H9 (cell line): ENCODE measurements around the gene DTWD2. TPM values are rescaled to one million over a fixed set of nuclear protein-coding genes. Genes with fewer than 3 reads are reported as not detected.
"Not testable (repeated sequence)": the region's sequence is repeated elsewhere in the genome, so short reads cannot be mapped to it uniquely, and the experiment has no call there.

Experiments used
- DNase-seq: peaks from one replicate; pipeline ENCODE4 v3.0.0-alpha.2; 2017
- H2AFZ ChIP-seq: one replicate; pipeline ENCODE4 v1.6.1; 2013; ENCODE audit warnings: mild to moderate bottlenecking, low read length, control low read depth, moderate library complexity
- H2AK5ac ChIP-seq: 2 replicates; pipeline ENCODE4 v1.6.1; 2013; ENCODE audit warnings: low read length, control low read depth, mixed read lengths; ENCODE audit not compliant: insufficient read length
- H2BK120ac ChIP-seq: one replicate; pipeline ENCODE4 v1.6.1; 2013; ENCODE audit warnings: low read depth, mild to moderate bottlenecking, low read length, control low read depth, inconsistent platforms; ENCODE audit not compliant: poor library complexity, severe bottlenecking
- H2BK12ac ChIP-seq: 2 replicates; pipeline ENCODE4 v1.6.1; 2013; ENCODE audit warnings: low read length, control low read depth, mixed read lengths, low read depth; ENCODE audit not compliant: insufficient read length
- H2BK15ac ChIP-seq: 2 replicates; pipeline ENCODE4 v1.6.1; 2013; ENCODE audit warnings: low read depth, low read length, control low read depth
- H2BK20ac ChIP-seq: one replicate; pipeline ENCODE4 v1.6.1; 2013; ENCODE audit warnings: low read depth, mild to moderate bottlenecking, low read length, control low read depth, inconsistent platforms; ENCODE audit not compliant: poor library complexity, severe bottlenecking
- H2BK5ac ChIP-seq: 2 replicates; pipeline ENCODE4 v1.6.1; 2013; ENCODE audit warnings: low read length, control low read depth, mixed read lengths; ENCODE audit not compliant: insufficient read length
- H3K14ac ChIP-seq: 2 replicates; pipeline ENCODE4 v1.6.1; 2013; ENCODE audit warnings: low read length, control low read depth; ENCODE audit not compliant: insufficient read depth
- H3K18ac ChIP-seq: 2 replicates; pipeline ENCODE4 v1.6.1; 2013; ENCODE audit warnings: low read depth, mild to moderate bottlenecking, mixed read lengths, low read length, control low read depth; ENCODE audit not compliant: insufficient read length
- H3K23ac ChIP-seq: 2 replicates; pipeline ENCODE4 v1.6.1; 2013; ENCODE audit warnings: low read length, control low read depth, mixed read lengths, low read depth; ENCODE audit not compliant: insufficient read length
- H3K23me2 ChIP-seq: 2 replicates; pipeline ENCODE4 v1.6.1; 2013; ENCODE audit warnings: low read depth, mild to moderate bottlenecking, mixed read lengths, low read length, control low read depth; ENCODE audit not compliant: insufficient read length, poor library complexity, severe bottlenecking
- H3K27ac ChIP-seq: 2 replicates; pipeline ENCODE4 v1.5.1; 2013; ENCODE audit warnings: low read length, control low read depth, mixed read lengths, low read depth; ENCODE audit not compliant: insufficient read length
- H3K27me3 ChIP-seq: 2 replicates; pipeline ENCODE4 v1.6.1; 2013; ENCODE audit warnings: low read length, control low read depth, inconsistent platforms; ENCODE audit not compliant: insufficient read depth
- H3K4ac ChIP-seq: 2 replicates; pipeline ENCODE4 v1.6.1; 2013; ENCODE audit warnings: low read depth, mild to moderate bottlenecking, control low read depth, inconsistent platforms, low read length, moderate library complexity
- H3K4me1 ChIP-seq: 2 replicates; pipeline ENCODE4 v1.6.1; 2013; ENCODE audit warnings: low read length, control low read depth, inconsistent platforms; ENCODE audit not compliant: insufficient read depth
- H3K4me2 ChIP-seq: 2 replicates; pipeline ENCODE4 v1.6.1; 2013; ENCODE audit warnings: low read length, control low read depth, mixed read lengths; ENCODE audit not compliant: insufficient read length, insufficient read depth
- H3K56ac ChIP-seq: 2 replicates; pipeline ENCODE4 v1.6.1; 2013; ENCODE audit warnings: low read depth, mild to moderate bottlenecking, mixed read lengths, low read length, control low read depth; ENCODE audit not compliant: insufficient read length
- H3K79me1 ChIP-seq: 2 replicates; pipeline ENCODE4 v1.6.1; 2013; ENCODE audit warnings: low read depth, mild to moderate bottlenecking, moderate library complexity, low read length, control low read depth, inconsistent platforms; ENCODE audit not compliant: insufficient read depth, poor library complexity, severe bottlenecking
- H3K79me2 ChIP-seq: 2 replicates; pipeline ENCODE4 v1.6.1; 2013; ENCODE audit warnings: low read length, control low read depth, inconsistent platforms; ENCODE audit not compliant: insufficient read depth
- H3K9ac ChIP-seq: 2 replicates; pipeline ENCODE4 v1.6.1; 2013; ENCODE audit warnings: low read length, control low read depth, mixed read lengths; ENCODE audit not compliant: insufficient read length; ENCODE audit errors: extremely low read depth
- H3K9me3 ChIP-seq: one replicate; pipeline ENCODE4 v1.6.1; 2013; ENCODE audit warnings: low read depth, low read length, inconsistent platforms; ENCODE audit not compliant: control insufficient read depth
- H3T11ph ChIP-seq: one replicate; pipeline ENCODE4 v1.6.1; 2013; ENCODE audit warnings: mild to moderate bottlenecking, low read length, control low read depth, inconsistent platforms
- H4K20me1 ChIP-seq: one replicate; pipeline ENCODE4 v1.6.1; 2013; ENCODE audit not compliant: control insufficient read depth, insufficient read length, insufficient read depth
- H4K5ac ChIP-seq: 2 replicates; pipeline ENCODE4 v1.6.1; 2013; ENCODE audit warnings: low read depth, mild to moderate bottlenecking, mixed read lengths, low read length, control low read depth; ENCODE audit not compliant: insufficient read length
- H4K8ac ChIP-seq: replicated peaks from 2 replicates; pipeline ENCODE4 v1.6.1; 2013; ENCODE audit warnings: low read length, control low read depth, mixed read lengths, low read depth; ENCODE audit not compliant: insufficient read length
- H4K91ac ChIP-seq: 2 replicates; pipeline ENCODE4 v1.6.1; 2013; ENCODE audit warnings: low read depth, mild to moderate bottlenecking, moderate library complexity, mixed read lengths, low read length, control low read depth; ENCODE audit not compliant: insufficient read length
- H3K27ac Mint-ChIP-seq, 3 experiments: 2 replicates in 2 of 3; 3 replicates in 1 of 3; pipeline ENCODE4 v1.8.0; 2020 to 2021; ENCODE audit warnings: mixed read lengths in 3 of 3, mild to moderate bottlenecking in 1 of 3, moderate library complexity in 1 of 3
- H3K27me3 Mint-ChIP-seq: 2 replicates; pipeline ENCODE4 v1.8.0; 2021; ENCODE audit warnings: low read depth, mild to moderate bottlenecking, moderate library complexity, mixed read lengths
- H3K36me3 Mint-ChIP-seq, 3 experiments: 2 replicates in 2 of 3; 3 replicates in 1 of 3; pipeline ENCODE4 v1.8.0; 2020 to 2021; ENCODE audit warnings: low read depth in 3 of 3, mixed read lengths in 3 of 3; ENCODE audit not compliant: insufficient read depth in 1 of 3
- H3K4me1 Mint-ChIP-seq, 2 experiments: 2 replicates each; pipeline ENCODE4 v1.8.0; 2020; ENCODE audit warnings: mixed read lengths in 2 of 2
- H3K4me3 Mint-ChIP-seq, 2 experiments: 2 replicates in 1 of 2; 3 replicates in 1 of 2; pipeline ENCODE4 v1.8.0; 2020 to 2021; ENCODE audit warnings: mild to moderate bottlenecking in 2 of 2, mixed read lengths in 2 of 2, moderate library complexity in 1 of 2
- H3K9me3 Mint-ChIP-seq, 2 experiments: 2 replicates in 1 of 2; 3 replicates in 1 of 2; pipeline ENCODE4 v1.8.0; 2020; ENCODE audit warnings: mild to moderate bottlenecking in 2 of 2, mixed read lengths in 2 of 2, moderate library complexity in 1 of 2
- WGBS: extraction: QIAGEN DNeasy Blood & Tissue Kit; methylation state at CpG from one replicate; pipeline ENCODE4 v1.1.7; 2013; ENCODE audit warnings: missing lambda C conversion rate, low lambda C conversion rate, mixed read lengths; ENCODE audit not compliant: insufficient read length; ENCODE audit errors: extremely low coverage; 5-methylcytosine and 5-hydroxymethylcytosine counted together
- total RNA-seq: library from RNA; stranded (reverse); gene quantifications from 2 replicates; pipeline ENCODE4 v1.2.1, GENCODE V29; 2021

Gene DTWD2
- total RNA-seq, 1 experiment from 2014 or later = 10.8 TPM

DNA sequence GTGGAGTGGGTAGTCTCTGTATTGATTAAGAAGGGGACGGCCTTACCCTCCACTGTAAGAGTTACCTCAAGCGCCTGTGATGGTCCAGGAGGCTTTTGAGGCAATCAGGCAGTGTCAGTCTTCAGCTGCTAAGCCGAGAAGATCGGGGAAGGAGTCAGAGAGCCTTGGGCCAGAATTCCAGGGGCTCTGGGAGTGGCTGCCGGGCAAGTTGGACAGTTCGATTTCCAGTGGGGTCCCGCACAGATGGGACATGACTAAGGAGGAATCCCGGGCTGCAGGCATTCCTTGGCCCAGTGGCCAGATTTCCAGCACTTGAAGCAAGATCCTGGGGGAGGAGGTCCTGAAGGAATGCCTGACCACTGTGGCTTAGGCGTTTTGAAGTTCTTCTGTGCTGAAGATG, 38.0 kb downstream of the DTWD2 start:
- H3K9me3 Mint-ChIP-seq, H2AFZ ChIP-seq, H2BK5ac ChIP-seq, H4K5ac ChIP-seq, H3K4me3 Mint-ChIP-seq, H3K79me2 ChIP-seq, H3K4me1 ChIP-seq, H3K23ac ChIP-seq, H3K36me3 Mint-ChIP-seq, H3K4me2 ChIP-seq, H2BK15ac ChIP-seq, H3K18ac ChIP-seq, H3K4ac ChIP-seq, H3K27me3 ChIP-seq, H3K9ac ChIP-seq, H4K8ac ChIP-seq, H4K91ac ChIP-seq, H3T11ph ChIP-seq, H3K9me3 ChIP-seq, H3K23me2 ChIP-seq, H2BK20ac ChIP-seq, H2BK120ac ChIP-seq, H3K27me3 Mint-ChIP-seq, H3K56ac ChIP-seq, H2AK5ac ChIP-seq, H3K79me1 ChIP-seq, H3K27ac ChIP-seq, H2BK12ac ChIP-seq, H4K20me1 ChIP-seq, H3K14ac ChIP-seq, DNase-seq: not testable (repeated sequence)
- H3K27ac Mint-ChIP-seq = peak overlapping the region in 1 of 3 experiments; percentile 40; a peak in 1 of 7 replicates
- no CpG with 5 or more reads among the region's 9 CpGs for WGBS
- H3K4me1 Mint-ChIP-seq = peaks cover 19 to 34% of the 10 kb centered on the region in 2 experiments
